SHP77 treated with DMSO at 0.1 percent for 48 hours (cell line): ENCODE results near the gene AKAP6.
A peak's percentile ranks its signal among the peaks of the same experiment; 100 is the strongest.

Experiments
- DNase-seq: peaks from one replicate; lab custom pipeline; 2025; lab: John Stamatoyannopoulos, UW

AKAP6 gene

DNA sequence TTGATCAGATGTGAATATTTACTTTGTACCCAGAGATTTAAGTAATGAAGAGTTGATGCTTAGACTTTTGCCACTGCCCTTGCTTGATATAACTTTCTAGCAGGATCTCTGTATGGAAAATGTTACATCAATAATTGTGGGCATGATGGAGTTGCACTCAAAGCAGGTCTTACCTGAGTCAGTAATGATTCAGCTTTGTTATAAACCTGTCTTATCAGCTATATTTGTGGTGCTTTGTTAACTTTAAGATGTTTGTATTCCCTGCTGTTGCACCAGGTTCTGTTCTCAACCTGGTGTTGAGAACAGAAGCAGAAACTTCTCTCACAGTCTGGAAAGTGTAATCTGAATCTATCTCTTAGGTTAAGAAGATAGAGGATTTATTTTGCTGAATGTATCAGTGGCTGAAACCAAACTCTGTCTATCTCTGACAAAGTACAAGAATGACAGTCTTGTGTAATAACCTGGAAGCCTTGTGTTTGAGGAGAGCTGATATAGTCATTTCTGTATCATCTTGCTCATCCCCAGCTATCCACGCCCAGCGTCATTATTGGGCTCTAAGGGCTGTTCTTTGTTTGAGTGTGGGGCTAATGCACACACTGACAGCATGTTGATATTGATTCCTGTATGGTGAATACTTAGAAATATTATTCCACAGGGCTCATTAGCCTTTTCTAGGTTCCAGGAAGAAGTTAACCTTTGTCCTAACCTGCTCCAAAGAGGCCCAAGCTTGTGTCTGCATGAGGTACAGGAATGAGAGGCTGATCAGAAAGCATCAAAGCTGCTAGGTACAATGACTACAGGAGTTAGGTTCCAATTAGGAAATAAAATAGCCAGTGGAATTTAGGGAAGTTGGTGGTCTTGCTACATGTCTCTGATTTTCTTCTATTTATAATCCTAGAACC lies 3.6 kb downstream of the AKAP6 start:
- DNase-seq = no peak

DNA sequence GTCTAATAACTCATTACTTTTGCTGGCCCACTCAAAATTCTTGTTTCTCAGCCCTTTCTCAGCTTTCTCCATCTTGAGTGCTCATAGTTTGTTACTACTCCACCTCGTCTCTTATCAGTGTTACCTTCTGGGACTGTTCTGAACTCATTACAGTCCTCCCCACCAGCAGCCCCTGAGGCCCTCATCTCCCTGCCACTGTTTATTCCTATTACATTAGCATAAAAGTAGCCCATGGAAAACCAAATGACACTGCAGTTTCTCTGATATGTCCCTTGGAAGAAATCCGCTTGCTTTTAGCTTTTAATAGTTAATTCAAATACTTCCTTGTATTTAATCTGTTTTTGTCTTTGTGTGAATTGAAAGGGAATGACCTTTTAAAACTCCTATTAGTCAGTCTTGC lies 7.6 kb downstream of the AKAP6 start:
- no peak for DNase-seq

DNA sequence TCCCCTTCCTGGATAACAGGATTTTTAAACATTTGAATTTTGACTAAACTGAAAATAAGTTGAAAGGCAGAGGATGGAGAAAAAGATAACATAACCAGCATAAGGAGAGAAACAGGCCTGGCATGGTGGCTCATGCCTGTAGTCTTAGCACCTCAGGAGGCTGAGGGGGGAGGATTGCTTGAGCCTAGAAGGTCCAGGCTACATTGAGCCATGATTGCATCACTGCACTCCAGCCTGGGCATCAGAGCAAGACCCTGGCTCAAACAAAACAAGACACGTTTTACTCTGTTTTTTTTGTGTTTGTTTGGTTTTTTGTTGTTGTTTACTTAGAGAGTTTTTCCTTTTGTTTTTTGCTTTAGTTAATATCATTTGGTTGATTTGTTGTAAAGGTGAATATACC lies 8.7 kb downstream of the AKAP6 start:
- DNase-seq = no peak

GRCh38 chr14:32339188-32339587 lies 10.1 kb downstream of the AKAP6 start:
- no peak for DNase-seq

- DNase-seq = no peak
Observed at GRCh38 chr14:32341947-32342846, 13.1 kb downstream of the AKAP6 start.

DNA sequence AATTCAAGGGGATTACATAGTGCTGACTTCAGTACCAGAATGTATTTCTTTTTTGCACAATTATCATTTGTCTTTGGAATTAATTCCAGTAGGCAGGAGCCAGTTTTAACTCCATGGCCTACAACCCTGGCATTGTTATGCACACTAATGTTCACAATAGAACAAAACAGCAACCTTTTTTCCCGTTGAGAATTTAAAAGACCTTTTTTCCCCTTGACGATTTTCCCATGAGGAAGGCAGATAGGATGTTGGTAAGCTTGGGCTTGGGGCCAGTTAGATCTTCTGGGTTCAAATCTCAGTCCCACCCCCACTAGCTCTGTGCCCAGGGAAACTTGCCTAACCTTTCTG lies 13.7 kb downstream of the AKAP6 start:
- DNase-seq = no peak

DNA sequence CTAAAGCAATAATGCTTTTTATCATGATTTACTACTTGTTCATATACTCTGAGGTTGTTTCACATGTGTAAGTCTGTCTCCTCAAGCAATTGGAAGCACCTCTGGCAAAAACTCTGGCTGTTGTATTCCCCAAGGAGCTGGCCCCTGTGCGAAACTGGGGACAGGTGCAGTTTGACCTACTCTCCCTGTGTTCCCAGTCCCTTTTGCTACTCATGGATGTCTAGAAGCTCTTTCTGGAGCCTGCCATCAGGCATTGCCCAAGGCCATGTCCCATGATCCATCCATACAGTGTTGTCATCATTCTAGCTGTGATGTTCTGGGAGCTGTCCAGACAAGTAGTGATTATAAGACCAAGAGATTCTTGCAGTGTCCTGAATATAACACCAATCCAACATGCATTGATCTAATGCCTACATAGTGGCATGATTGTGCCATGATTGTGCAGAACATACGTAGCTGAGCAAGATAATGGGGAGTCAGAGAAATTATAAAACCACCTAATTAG lies 14.9 kb downstream of the AKAP6 start:
- no peak for DNase-seq

DNA sequence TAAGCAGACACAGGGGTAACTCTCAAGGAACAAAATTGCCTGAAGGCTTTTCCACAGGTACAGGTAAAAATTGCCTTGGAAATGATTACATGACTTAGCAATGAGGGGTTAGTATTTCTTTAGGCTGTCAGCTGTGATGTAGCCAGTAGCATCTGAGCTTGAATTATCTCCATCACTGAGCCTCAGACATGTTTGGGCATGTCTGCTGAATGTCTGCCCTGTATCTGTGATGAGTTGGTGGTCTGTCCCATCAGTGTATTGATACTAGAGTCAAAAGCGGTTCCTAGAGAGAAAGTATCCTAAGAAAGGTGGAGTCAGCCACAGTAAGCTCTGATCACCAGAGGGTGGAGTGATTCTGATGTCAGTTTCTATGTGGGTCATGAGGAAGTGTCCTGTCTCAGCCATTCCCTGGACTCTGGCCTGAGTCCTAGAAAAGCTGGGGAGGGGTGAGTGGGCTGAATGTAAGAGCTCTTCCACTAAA lies 16.3 kb downstream of the AKAP6 start:
- DNase-seq = no peak

- DNase-seq = no peak
Observed at GRCh38 chr14:32349322-32349721, 20.2 kb downstream of the AKAP6 start.

- no peak for DNase-seq
Observed at GRCh38 chr14:32350020-32350419, 20.9 kb downstream of the AKAP6 start.

DNA sequence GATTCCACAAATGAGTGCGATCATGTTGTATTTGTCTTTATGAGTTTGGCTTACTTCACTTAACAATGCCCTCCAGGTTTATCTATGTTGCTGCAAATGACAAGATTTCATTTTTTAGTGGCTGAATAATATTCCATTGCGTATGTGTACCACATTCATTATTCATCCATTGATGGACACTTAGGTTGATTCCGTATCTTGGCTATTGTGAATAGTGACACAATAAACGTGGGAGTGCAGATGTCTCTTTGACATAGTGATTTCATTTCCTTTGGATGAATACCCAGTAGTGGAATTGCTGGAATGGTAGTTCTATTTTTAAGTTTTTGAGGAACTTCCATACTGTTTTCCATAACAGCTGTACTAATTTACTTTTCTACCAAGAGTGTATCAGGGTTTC lies 23.5 kb downstream of the AKAP6 start:
- no peak for DNase-seq

DNA sequence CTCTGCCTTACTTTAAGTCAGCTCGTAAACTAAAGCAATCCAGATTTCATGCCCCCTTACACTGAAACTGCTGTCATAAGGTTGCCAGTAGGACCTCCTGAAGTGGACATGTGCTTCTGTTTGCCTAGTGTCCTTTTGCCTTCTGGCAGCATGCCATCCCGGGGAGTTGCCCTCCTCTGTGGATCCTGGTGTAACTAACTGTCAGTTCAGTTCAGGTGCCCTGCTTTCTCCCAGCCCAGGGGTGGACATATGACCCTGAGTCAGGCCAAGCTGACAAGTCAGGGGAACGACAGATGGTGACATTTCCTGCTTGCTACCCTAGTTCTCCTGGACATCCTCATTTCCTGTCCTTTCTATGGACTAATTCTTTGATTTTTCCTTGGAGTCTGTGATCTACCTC lies 25.6 kb downstream of the AKAP6 start:
- DNase-seq = peak; percentile 88

- no peak for DNase-seq
Observed at GRCh38 chr14:32358781-32359180, 29.7 kb downstream of the AKAP6 start.

- DNase-seq = no peak
Observed at GRCh38 chr14:32361674-32362073, 32.6 kb downstream of the AKAP6 start.

DNA sequence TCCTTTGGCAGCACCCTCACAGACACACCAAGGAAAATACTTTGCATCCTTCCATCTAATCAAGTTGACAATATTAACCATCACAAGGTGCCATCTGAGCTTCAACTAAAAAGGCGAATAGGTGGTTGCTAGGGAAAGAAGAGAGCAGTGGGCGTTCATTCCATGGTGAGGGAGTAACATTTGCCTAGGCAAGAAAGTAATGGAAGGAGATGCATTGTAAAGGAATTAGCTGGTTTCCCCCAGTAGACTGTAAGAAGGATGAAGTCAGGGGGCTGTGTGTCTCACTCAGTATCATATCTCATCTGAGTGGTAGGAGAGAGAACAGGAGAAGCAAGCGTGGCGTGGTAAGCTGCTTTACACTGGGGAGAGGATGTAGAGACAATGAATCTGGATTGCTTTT lies 34.7 kb downstream of the AKAP6 start:
- DNase-seq = no peak

DNA sequence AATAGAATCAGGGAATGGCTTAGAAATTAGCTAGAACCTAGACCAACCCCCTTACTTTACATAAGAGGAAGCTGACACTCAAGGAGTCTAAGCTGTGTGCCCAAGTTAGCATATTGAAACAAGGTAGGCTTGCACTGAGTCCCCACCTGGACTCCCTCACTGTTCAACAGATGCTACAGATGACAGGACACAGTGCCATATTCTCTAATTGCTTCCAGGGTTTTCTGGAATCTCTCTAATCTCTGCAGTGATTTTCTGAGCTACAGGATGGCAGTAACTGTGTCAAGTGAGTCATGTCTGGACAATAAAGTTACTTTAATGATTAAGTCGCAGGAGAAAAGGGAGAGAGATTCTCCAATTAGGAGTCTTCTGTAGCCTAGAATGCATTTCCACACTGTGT lies 35.8 kb downstream of the AKAP6 start:
- DNase-seq = no peak

GRCh38 chr14:32366256-32366879 lies 37.3 kb downstream of the AKAP6 start:
- no peak for DNase-seq

- DNase-seq = no peak
Observed at GRCh38 chr14:32366986-32367385, 37.9 kb downstream of the AKAP6 start.

DNA sequence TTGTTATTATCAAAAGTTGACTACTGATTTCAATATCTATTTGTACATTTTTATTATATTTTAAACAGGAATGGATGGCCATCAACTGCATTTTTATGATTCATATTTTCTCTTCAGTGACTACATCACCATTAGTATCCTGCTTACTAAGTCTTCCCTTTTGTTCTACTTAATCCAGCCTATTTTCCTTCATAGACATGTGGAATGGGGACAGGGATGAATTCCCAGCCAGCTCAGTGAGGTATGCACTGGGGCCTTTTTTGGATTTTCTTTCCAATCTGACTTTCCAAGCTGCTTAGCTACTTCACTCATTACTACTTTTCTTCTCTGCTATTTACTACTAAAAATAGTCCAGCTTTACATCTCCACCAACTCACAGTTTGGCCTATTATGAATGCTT lies 38.4 kb downstream of the AKAP6 start:
- DNase-seq = no peak

DNA sequence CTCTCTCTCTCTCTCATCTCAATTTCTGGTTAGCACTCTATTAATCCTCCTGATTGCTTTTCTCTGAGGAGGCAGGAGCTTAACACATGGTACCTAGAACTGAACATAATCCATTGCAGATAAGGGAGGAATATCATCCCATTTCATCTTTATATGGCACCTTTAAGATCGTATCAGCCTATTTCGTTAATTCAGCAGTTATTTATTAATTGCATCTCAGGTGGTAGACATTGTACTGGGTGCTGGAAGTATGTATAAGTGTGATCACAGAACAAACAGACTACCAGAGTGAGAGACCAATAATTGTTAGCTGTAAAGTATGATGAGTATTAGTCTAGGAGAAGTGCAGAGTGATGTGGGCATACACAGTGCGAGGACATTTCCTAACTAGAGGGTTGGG lies 39.0 kb downstream of the AKAP6 start:
- no peak for DNase-seq

- no peak for DNase-seq
Observed at GRCh38 chr14:32370714-32371113, 41.6 kb downstream of the AKAP6 start.

- no peak for DNase-seq
Observed at GRCh38 chr14:32372154-32372553, 43.1 kb downstream of the AKAP6 start.
